GF-D8 (cell line): ENCODE measurements around the gene HDAC4.

Experiments
- DNase-seq: peaks from one replicate; lab custom pipeline; 2025; lab: John Stamatoyannopoulos, UW

HDAC4 gene

GRCh38 chr2:239326831-239327535 lies 73.8 kb downstream of the HDAC4 start:
- no peak for DNase-seq

- no peak for DNase-seq
Observed at GRCh38 chr2:239324456-239324855, 76.4 kb downstream of the HDAC4 start.

- no peak for DNase-seq
Observed at GRCh38 chr2:239323447-239323846, 77.4 kb downstream of the HDAC4 start.

GRCh38 chr2:239322416-239323086 lies 78.3 kb downstream of the HDAC4 start:
- DNase-seq, result no peak

GRCh38 chr2:239321596-239322415 lies 79.0 kb downstream of the HDAC4 start:
- DNase-seq, result no peak

GRCh38 chr2:239318790-239319661 lies 81.8 kb downstream of the HDAC4 start:
- no peak for DNase-seq

- DNase-seq, result no peak
Observed at GRCh38 chr2:239318151-239318611, 82.6 kb downstream of the HDAC4 start.

GRCh38 chr2:239316562-239317465 lies 84.0 kb downstream of the HDAC4 start:
- no peak for DNase-seq

- DNase-seq, result no peak
Observed at GRCh38 chr2:239315308-239315707, 85.5 kb downstream of the HDAC4 start.

GRCh38 chr2:239313776-239314175 lies 87.0 kb downstream of the HDAC4 start:
- DNase-seq, result no peak

- DNase-seq, result no peak
Observed at GRCh38 chr2:239312741-239313667, 87.8 kb downstream of the HDAC4 start.

GRCh38 chr2:239312081-239312511 lies 88.7 kb downstream of the HDAC4 start:
- no peak for DNase-seq

- DNase-seq, result no peak
Observed at GRCh38 chr2:239311132-239312040, 89.4 kb downstream of the HDAC4 start.

GRCh38 chr2:239310401-239311061 lies 90.3 kb downstream of the HDAC4 start:
- no peak for DNase-seq

- peak; percentile 59 for DNase-seq
Observed at GRCh38 chr2:239309398-239310245, 91.2 kb downstream of the HDAC4 start.

- peak; percentile 16 for DNase-seq
Observed at GRCh38 chr2:239308661-239309397, 92.0 kb downstream of the HDAC4 start.
